Endothelial cell (in vitro differentiated cells): ENCODE measurements around the gene ZNF777. TPM values are rescaled to one million over a fixed set of nuclear protein-coding genes. Genes with fewer than 3 reads are reported as not detected.

Experiments used
- DNase-seq: peaks from one replicate; pipeline ENCODE4 v3.0.0; 2021; ENCODE audit warnings: low spot score
- H3K27ac Mint-ChIP-seq: one replicate; pipeline ENCODE4 v1.8.0; 2021; ENCODE audit warnings: mixed read lengths, inconsistent platforms; ENCODE audit not compliant: unreplicated experiment
- H3K27me3 Mint-ChIP-seq: one replicate; pipeline ENCODE4 v1.8.0; 2021; ENCODE audit warnings: mild to moderate bottlenecking, moderate library complexity, mixed read lengths, inconsistent platforms; ENCODE audit not compliant: unreplicated experiment
- H3K36me3 Mint-ChIP-seq: one replicate; pipeline ENCODE4 v1.8.0; 2021; ENCODE audit warnings: mild to moderate bottlenecking, low read depth, mixed read lengths, inconsistent platforms; ENCODE audit not compliant: unreplicated experiment
- H3K4me1 Mint-ChIP-seq: one replicate; pipeline ENCODE4 v1.8.0; 2021; ENCODE audit warnings: mild to moderate bottlenecking, mixed read lengths, inconsistent platforms; ENCODE audit not compliant: unreplicated experiment
- H3K4me3 Mint-ChIP-seq: one replicate; pipeline ENCODE4 v1.8.0; 2021; ENCODE audit warnings: mild to moderate bottlenecking, mixed read lengths, inconsistent platforms; ENCODE audit not compliant: unreplicated experiment
- H3K9me3 Mint-ChIP-seq: one replicate; pipeline ENCODE4 v1.8.0; 2021; ENCODE audit warnings: mixed read lengths, inconsistent platforms; ENCODE audit not compliant: unreplicated experiment
- CTCF ChIP-seq: fragments of 200-600 bp; sonication (generic); IDR thresholded peaks from one replicate; pipeline ENCODE4 v1.5.0; 2021; ENCODE audit warnings: antibody characterized with exemption; ENCODE audit not compliant: unreplicated experiment
- total RNA-seq: library from RNA; stranded (reverse); fragmentation: NEBNext Ultra II Directional; extraction: Animal tissue kit (Norgen Biotek cat#: 25700); gene quantifications from one replicate; pipeline ENCODE4 v1.2.1, GENCODE V29; 2021; ENCODE audit not compliant: unreplicated experiment

The ZNF777 gene
- total RNA-seq, 1 donor from 2014 or later, result 13.9 TPM

GRCh38 chr7:149427096-149427680 lies 33.7 kb downstream of the ZNF777 start:
- peaks cover 18% of the 10 kb centered on the region for H3K36me3 Mint-ChIP-seq
- no peak for TF ChIP-seq CTCF
- H3K27ac Mint-ChIP-seq, result no peak overlapping the region

GRCh38 chr7:149423449-149424110 lies 37.3 kb downstream of the ZNF777 start:
- peaks cover 5% of the 10 kb centered on the region for H3K27me3 Mint-ChIP-seq
- no peak for DNase-seq
- H3K36me3 Mint-ChIP-seq, result peaks cover 3% of the 10 kb centered on the region
- no peak overlapping the region for H3K27ac Mint-ChIP-seq
- H3K4me3 Mint-ChIP-seq, result peak overlapping the region; percentile 24
- no peaks in the 10 kb centered on the region for H3K9me3 Mint-ChIP-seq
- TF ChIP-seq CTCF, result no peak
- H3K4me1 Mint-ChIP-seq, result no peaks in the 10 kb centered on the region

More at GRCh38 chr7:149427096-149427680, 33.7 kb downstream of the ZNF777 start:
- Mint-ChIP-seq H3K4me3 (no peak overlapping the region), H3K9me3 (no peaks in the 10 kb centered on the region), H3K27me3 (peaks cover 3% of the 10 kb centered on the region), H3K4me1 (no peaks in the 10 kb centered on the region)
- no peak for DNase-seq

- Mint-ChIP-seq H3K27ac (no peak overlapping the region), H3K36me3 (no peaks in the 10 kb centered on the region), H3K4me3 (no peak overlapping the region), H3K9me3 (no peaks in the 10 kb centered on the region), H3K27me3 (peaks cover 5% of the 10 kb centered on the region), H3K4me1 (no peaks in the 10 kb centered on the region)
- peak; percentile 18 for DNase-seq
- no peak for TF ChIP-seq CTCF
These were observed 38.0 kb downstream of the ZNF777 start for GRCh38 chr7:149422914-149423301.

- Mint-ChIP-seq H3K4me1 (no peaks in the 10 kb centered on the region), H3K27me3 (peaks cover 5% of the 10 kb centered on the region), H3K9me3 (no peaks in the 10 kb centered on the region), H3K27ac (no peak overlapping the region), H3K36me3 (no peaks in the 10 kb centered on the region), H3K4me3 (no peak overlapping the region)
- peak; percentile 83 for DNase-seq
- peak; percentile 67 for TF ChIP-seq CTCF
These were observed 38.5 kb downstream of the ZNF777 start for GRCh38 chr7:149422162-149422913.

- Mint-ChIP-seq H3K27ac (no peak overlapping the region), H3K9me3 (no peaks in the 10 kb centered on the region), H3K4me3 (no peak overlapping the region), H3K36me3 (no peaks in the 10 kb centered on the region), H3K4me1 (peaks cover 6% of the 10 kb centered on the region), H3K27me3 (peaks cover 6% of the 10 kb centered on the region)
- no peak for DNase-seq
- TF ChIP-seq CTCF, result no peak
These were observed 40.9 kb downstream of the ZNF777 start for GRCh38 chr7:149420006-149420405.
